ENCODE measurements around the gene SNU13. TPM values are rescaled to one million over a fixed set of nuclear protein-coding genes. Genes with fewer than 3 reads are reported as not detected.
A peak's percentile ranks its signal among the peaks of the same experiment; 100 is the strongest.
"Not testable (repeated sequence)": the region's sequence is repeated elsewhere in the genome, so short reads cannot be mapped to it uniquely, and the experiment has no call there.

Gene SNU13
- total and polyA plus RNA-seq, 2 donors (not counting 1 experiment from before 2014, with no cell fraction given): 61.6 to 164 TPM

- peak overlapping the region; percentile 98 for H3K4me2 ChIP-seq (ENCODE audit: extremely low read depth, insufficient read depth, low read length)
- peak overlapping the region; percentile 29 for H2AFZ ChIP-seq (ENCODE audit: low read length)
- H3K27ac ChIP-seq (ENCODE audit: insufficient read depth, low read length): peak overlapping the region; percentile 97
These were observed 734 bp downstream of the SNU13 start for GRCh38 chr22:41687901-41688364.

GRCh38 chr22:41686890-41687289 lies 1.8 kb downstream of the SNU13 start:
- not testable (repeated sequence) for H3K9me3 ChIP-seq (ENCODE audit: control insufficient read depth, insufficient read depth, low read depth, low read length); H3K27ac ChIP-seq (ENCODE audit: insufficient read depth, low read length); H2AFZ ChIP-seq (ENCODE audit: low read length); H3K27me3 ChIP-seq (ENCODE audit: control insufficient read depth, insufficient read depth, low read length); H3K9ac ChIP-seq (ENCODE audit: insufficient read depth, low read length); H4K20me1 ChIP-seq (ENCODE audit: control insufficient read depth, extremely low read depth, insufficient read depth, low read length); H3K4me1 ChIP-seq (ENCODE audit: control insufficient read depth, extremely low read depth, insufficient read depth, low read length); DNase-seq (ENCODE audit: low read depth in 2 of 2); H3K36me3 ChIP-seq (ENCODE audit: control insufficient read depth, insufficient read depth, low read length)
- peaks cover 66% of the 10 kb centered on the region for H3K79me2 ChIP-seq (ENCODE audit: control insufficient read depth, insufficient read depth, low read length)
- H3K4me2 ChIP-seq (ENCODE audit: extremely low read depth, insufficient read depth, low read length): peak overlapping the region; percentile 98
- peak overlapping the region; percentile 74 to 97 (median 88) for H3K4me3 ChIP-seq (replicated peaks in 1 of 4; ENCODE audit: control extremely low read depth in 1 of 4, insufficient read depth in 1 of 4, low read depth in 3 of 4, low read length in 4 of 4)

More at GRCh38 chr22:41687901-41688364, 734 bp downstream of the SNU13 start:
- TF ChIP-seq EZH2 (IDR thresholded peaks at IDR 0.05; ENCODE audit: low read length, missing control alignments) (no peak), CTCF (conservative IDR thresholded peaks at IDR 0.05 in 1 of 2, IDR thresholded peaks at IDR 0.05 in 1 of 2; ENCODE audit: low read depth in 1 of 2, low read length in 2 of 2) (no peak)
- H3K79me2 ChIP-seq (ENCODE audit: control insufficient read depth, insufficient read depth, low read length): peaks cover 56% of the 10 kb centered on the region
- DNase-seq (ENCODE audit: low read depth in 2 of 2): peak; percentile 22 to 24
- H3K9ac ChIP-seq (ENCODE audit: insufficient read depth, low read length): peak overlapping the region; percentile 93
- H3K4me1 ChIP-seq (ENCODE audit: control insufficient read depth, extremely low read depth, insufficient read depth, low read length): no peaks in the 10 kb centered on the region
- H3K27me3 ChIP-seq (ENCODE audit: control insufficient read depth, insufficient read depth, low read length): no peaks in the 10 kb centered on the region
- no peaks in the 10 kb centered on the region for H3K36me3 ChIP-seq (ENCODE audit: control insufficient read depth, insufficient read depth, low read length)
- H3K4me3 ChIP-seq (replicated peaks in 1 of 4; ENCODE audit: control extremely low read depth in 1 of 4, insufficient read depth in 1 of 4, low read depth in 3 of 4, low read length in 4 of 4): peak overlapping the region; percentile 74 to 97 (median 88)
- no peaks in the 10 kb centered on the region for H4K20me1 ChIP-seq (ENCODE audit: control insufficient read depth, extremely low read depth, insufficient read depth, low read length)
- no peaks in the 10 kb centered on the region for H3K9me3 ChIP-seq (ENCODE audit: control insufficient read depth, insufficient read depth, low read depth, low read length)

- no peak for TF ChIP-seq EZH2 (IDR thresholded peaks at IDR 0.05; ENCODE audit: low read length, missing control alignments)
- TF ChIP-seq CTCF (conservative IDR thresholded peaks at IDR 0.05 in 1 of 2, IDR thresholded peaks at IDR 0.05 in 1 of 2; ENCODE audit: low read depth in 1 of 2, low read length in 2 of 2): no peak
- Histone ChIP-seq H3K9ac (ENCODE audit: insufficient read depth, low read length) (no peak overlapping the region), H4K20me1 (ENCODE audit: control insufficient read depth, extremely low read depth, insufficient read depth, low read length) (no peaks in the 10 kb centered on the region), H3K4me2 (ENCODE audit: extremely low read depth, insufficient read depth, low read length) (no peak overlapping the region), H3K36me3 (ENCODE audit: control insufficient read depth, insufficient read depth, low read length) (peaks cover 3% of the 10 kb centered on the region), H3K27ac (ENCODE audit: insufficient read depth, low read length) (no peak overlapping the region), H3K27me3 (ENCODE audit: control insufficient read depth, insufficient read depth, low read length) (no peaks in the 10 kb centered on the region), H3K79me2 (ENCODE audit: control insufficient read depth, insufficient read depth, low read length) (peaks cover 90% of the 10 kb centered on the region), H2AFZ (ENCODE audit: low read length) (no peak overlapping the region), H3K9me3 (ENCODE audit: control insufficient read depth, insufficient read depth, low read depth, low read length) (no peaks in the 10 kb centered on the region), H3K4me1 (ENCODE audit: control insufficient read depth, extremely low read depth, insufficient read depth, low read length) (peaks cover 2% of the 10 kb centered on the region), H3K4me3 (replicated peaks in 1 of 4; ENCODE audit: control extremely low read depth in 1 of 4, insufficient read depth in 1 of 4, low read depth in 3 of 4, low read length in 4 of 4) (no peak overlapping the region)
- DNase-seq (ENCODE audit: low read depth in 2 of 2): no peak
These were observed 4.5 kb downstream of the SNU13 start for GRCh38 chr22:41684194-41684593.

Data from fibroblast of lung (primary cell).